AG09309 (cell line): ENCODE results near the gene PRDM5.

Experiments used
- DNase-seq: peaks from one replicate; pipeline ENCODE4 v3.0.0-alpha.2; 2010; ENCODE audit warnings: low read depth
- H3K4me3 ChIP-seq: 2 replicates; pipeline ENCODE4 v1.5.1; 2011; ENCODE audit warnings: mild to moderate bottlenecking, low read depth, low read length, moderate library complexity; ENCODE audit not compliant: control insufficient read depth
- CTCF ChIP-seq: IDR thresholded peaks from 2 replicates; pipeline ENCODE4 v1.5.1; 2011; ENCODE audit warnings: mild to moderate bottlenecking, low read depth, low read length, inconsistent platforms; ENCODE audit not compliant: insufficient read depth, control insufficient read depth; ENCODE audit errors: missing control alignments

Gene PRDM5

GRCh38 chr4:120765260-120765680 lies 157.3 kb downstream of the PRDM5 start:
- TF ChIP-seq CTCF = no peak
- DNase-seq = no peak

DNA sequence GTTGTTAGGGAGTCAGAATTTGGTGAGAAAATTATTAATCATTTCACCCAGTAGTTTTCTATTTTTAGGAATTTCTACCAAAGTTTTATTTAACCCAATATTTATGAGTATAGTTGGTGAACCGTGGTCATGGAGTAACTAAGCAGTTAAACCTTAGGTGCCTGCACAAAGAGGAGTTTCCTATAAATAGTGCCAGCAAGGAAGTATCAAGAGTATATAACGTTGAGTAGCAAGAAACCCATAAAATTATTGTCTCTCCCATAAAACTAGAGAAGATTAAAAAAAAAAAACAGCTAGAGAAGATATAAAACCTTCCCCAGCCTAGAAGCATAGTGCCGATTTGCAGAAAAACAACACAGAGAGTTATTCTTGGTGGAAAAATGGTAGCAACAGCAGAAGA lies 158.9 kb downstream of the PRDM5 start:
- DNase-seq = no peak
- no peak overlapping the region for H3K4me3 ChIP-seq
- TF ChIP-seq CTCF = no peak

More at GRCh38 chr4:120765260-120765680, 157.3 kb downstream of the PRDM5 start:
- no peak overlapping the region for H3K4me3 ChIP-seq

- TF ChIP-seq CTCF = no peak
- H3K4me3 ChIP-seq = no peak overlapping the region
- DNase-seq = no peak
Observed at GRCh38 chr4:120761070-120761469, 161.5 kb downstream of the PRDM5 start.

DNA sequence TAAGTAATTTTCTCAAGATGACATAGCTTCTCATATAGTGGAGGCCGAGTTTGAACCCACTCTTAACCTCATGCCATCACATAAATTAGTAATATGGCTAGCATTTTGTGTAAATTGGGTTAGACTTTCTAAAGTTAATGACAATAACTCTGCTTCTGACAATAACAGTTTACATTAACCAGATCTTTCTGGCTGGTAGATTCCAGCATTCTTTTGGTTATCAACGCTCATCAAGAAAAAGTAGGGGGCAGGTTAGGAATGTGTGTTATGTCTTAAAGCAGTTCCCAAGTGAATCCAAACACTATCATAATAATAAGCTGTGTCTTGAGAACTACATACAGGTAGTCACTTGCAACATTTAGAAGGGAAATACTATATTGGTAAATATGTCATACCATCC lies 162.5 kb downstream of the PRDM5 start:
- TF ChIP-seq CTCF = no peak
- H3K4me3 ChIP-seq = no peak overlapping the region
- DNase-seq = no peak

GRCh38 chr4:120755864-120756263 lies 166.7 kb downstream of the PRDM5 start:
- no peak for TF ChIP-seq CTCF
- no peak overlapping the region for H3K4me3 ChIP-seq
- DNase-seq = no peak

DNA sequence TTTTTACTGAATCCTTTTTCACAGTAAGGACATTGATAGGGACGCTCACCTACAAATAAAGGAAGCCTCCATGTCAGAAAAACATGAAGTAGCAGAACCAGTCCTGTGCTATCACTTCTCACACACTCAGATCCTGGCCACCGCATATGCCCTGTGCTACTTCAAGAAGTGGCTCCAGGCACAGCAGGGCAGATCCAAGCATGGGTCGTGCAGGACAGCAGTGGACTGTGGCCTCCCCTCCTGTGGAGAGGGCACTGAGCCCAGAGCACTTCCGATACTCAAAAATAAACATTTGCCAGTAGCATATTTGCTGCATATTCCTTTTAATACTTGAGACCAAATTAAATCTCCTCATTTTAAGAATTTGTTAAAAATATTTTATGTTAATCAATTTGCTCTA lies 167.9 kb downstream of the PRDM5 start:
- no peak for DNase-seq
- no peak overlapping the region for H3K4me3 ChIP-seq
- TF ChIP-seq CTCF = no peak

- DNase-seq = no peak
Observed at GRCh38 chr4:120753854-120754253, 168.7 kb downstream of the PRDM5 start.

More at GRCh38 chr4:120753854-120754253, 168.7 kb downstream of the PRDM5 start:
- no peak overlapping the region for H3K4me3 ChIP-seq
- no peak for TF ChIP-seq CTCF
